Measurements from ENCODE around the gene MKNK2.

MKNK2 gene

DNA sequence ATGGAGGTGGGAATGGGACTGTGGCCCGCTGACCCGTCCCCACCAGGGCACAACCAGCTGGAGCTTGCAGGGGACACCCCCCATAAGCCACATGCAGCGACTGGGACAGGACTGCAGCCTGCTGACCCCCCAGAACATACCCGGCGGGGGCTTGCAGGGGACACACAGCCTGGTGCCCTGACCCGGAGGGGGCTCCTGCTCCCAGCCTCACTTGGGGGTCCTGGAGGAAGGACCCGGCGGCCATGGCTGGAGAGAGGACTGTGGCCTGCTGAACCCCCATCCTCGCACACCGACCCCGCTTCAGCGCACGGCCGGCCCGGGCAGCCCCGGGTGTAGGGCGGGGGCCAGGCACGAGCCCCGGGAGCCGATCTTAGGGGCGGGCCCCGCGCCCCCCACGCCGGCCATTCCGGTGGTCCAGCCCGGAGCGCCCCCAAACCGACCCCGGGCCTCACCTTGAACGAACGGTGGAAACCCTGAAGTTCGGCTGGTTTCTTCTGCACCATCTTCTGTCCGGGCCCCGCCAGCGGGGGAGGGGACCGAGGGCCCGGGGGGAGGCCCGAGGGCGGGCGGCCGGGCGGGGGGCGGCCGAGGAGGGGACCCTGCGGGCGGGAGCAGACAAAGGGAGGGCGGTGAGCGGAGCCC, 574 bp downstream of the MKNK2 start:
- in situ Hi-C loops (cut with MboI; ENCODE audit: low sequenced_read_pairs, unreplicated experiment): no loop called here
- no peak for DNase-seq (ENCODE audit: low spot score)
- TF ChIP-seq, protein P1, sequence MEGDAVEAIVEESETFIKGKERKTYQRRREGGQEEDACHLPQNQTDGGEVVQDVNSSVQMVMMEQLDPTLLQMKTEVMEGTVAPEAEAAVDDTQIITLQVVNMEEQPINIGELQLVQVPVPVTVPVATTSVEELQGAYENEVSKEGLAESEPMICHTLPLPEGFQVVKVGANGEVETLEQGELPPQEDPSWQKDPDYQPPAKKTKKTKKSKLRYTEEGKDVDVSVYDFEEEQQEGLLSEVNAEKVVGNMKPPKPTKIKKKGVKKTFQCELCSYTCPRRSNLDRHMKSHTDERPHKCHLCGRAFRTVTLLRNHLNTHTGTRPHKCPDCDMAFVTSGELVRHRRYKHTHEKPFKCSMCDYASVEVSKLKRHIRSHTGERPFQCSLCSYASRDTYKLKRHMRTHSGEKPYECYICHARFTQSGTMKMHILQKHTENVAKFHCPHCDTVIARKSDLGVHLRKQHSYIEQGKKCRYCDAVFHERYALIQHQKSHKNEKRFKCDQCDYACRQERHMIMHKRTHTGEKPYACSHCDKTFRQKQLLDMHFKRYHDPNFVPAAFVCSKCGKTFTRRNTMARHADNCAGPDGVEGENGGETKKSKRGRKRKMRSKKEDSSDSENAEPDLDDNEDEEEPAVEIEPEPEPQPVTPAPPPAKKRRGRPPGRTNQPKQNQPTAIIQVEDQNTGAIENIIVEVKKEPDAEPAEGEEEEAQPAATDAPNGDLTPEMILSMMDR (IDR thresholded peaks at IDR 0.05; ENCODE audit: borderline replicate concordance, control extremely low read depth, extremely low read depth, insufficient read depth, missing control alignments): no peak

DNA sequence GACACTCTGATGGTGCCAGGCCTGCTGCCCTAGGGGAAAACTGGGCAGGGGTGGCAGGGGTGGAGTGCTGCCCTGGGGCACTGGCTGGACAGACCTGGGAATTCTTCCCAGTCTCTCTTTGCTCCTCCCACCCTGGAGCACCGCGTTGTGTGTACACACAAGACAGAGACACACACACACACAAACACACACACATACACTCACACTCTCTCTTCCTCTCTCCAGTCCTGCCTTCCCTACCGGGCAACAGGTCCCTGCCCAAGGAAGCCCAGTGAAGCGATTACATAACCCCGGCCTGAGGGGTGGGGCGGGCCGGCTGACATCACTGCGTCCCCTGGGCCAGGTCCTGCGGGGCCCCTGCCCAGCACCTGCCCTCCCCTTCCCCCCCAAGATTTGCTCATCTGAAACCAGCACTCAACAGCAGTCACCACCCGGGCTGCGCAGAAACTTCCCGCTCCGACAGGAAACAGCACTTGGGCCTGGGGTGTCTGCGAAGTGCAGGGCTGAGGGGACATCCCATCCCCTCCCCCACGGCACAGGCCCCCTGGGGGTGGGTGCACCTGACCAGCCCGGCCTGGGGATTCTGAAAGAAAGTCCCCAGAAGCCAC, 1.2 kb downstream of the MKNK2 start:
- in situ Hi-C loops (cut with MboI; ENCODE audit: low sequenced_read_pairs, unreplicated experiment): no loop called here
- TF ChIP-seq, protein P1 (IDR thresholded peaks at IDR 0.05; ENCODE audit: borderline replicate concordance, control extremely low read depth, extremely low read depth, insufficient read depth, missing control alignments): no peak
- DNase-seq (ENCODE audit: low spot score): peak; percentile 71

DNA sequence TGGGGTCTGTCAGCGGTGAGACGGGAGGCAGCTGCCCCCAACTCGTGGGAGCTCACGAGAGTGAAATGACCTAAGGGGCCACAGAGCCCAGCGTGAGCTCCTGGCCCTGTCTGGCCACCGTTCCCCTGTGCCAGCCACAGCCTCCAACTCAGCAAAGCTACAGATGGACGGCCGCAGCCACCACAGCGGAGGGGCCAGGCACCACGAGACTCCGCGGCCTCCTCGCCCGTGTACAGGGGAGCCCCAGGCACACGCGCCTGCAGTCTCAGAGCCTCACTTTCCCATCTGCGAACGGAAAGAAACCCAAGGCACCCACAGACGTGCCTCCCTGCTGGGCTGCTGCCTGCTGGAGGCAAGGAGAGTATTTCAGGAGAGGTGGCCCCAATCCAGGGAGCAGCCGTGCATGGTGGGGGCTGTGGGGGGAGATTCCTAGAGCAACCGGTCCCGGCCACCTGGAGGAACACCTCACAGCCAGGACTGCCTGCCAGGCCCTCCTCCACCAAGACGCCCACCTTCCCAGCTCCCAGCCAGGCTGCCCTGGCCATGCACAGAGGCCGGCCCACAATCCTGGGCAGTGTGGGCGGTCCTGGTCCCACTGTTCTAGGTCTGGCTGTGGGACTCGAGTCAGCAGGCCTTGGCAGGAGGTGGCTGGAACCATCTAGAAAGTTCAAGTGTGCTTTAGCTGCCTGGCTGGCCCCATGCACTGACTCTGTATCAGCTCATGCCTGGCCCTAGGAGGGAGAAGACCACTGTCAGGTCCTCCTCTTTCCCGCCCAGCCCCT, 1.9 kb downstream of the MKNK2 start:
- TF ChIP-seq, protein P1 (IDR thresholded peaks at IDR 0.05; ENCODE audit: borderline replicate concordance, control extremely low read depth, extremely low read depth, insufficient read depth, missing control alignments): no peak
- in situ Hi-C loops (cut with MboI; ENCODE audit: low sequenced_read_pairs, unreplicated experiment): no loop called here
- DNase-seq (ENCODE audit: low spot score): no peak

DNA sequence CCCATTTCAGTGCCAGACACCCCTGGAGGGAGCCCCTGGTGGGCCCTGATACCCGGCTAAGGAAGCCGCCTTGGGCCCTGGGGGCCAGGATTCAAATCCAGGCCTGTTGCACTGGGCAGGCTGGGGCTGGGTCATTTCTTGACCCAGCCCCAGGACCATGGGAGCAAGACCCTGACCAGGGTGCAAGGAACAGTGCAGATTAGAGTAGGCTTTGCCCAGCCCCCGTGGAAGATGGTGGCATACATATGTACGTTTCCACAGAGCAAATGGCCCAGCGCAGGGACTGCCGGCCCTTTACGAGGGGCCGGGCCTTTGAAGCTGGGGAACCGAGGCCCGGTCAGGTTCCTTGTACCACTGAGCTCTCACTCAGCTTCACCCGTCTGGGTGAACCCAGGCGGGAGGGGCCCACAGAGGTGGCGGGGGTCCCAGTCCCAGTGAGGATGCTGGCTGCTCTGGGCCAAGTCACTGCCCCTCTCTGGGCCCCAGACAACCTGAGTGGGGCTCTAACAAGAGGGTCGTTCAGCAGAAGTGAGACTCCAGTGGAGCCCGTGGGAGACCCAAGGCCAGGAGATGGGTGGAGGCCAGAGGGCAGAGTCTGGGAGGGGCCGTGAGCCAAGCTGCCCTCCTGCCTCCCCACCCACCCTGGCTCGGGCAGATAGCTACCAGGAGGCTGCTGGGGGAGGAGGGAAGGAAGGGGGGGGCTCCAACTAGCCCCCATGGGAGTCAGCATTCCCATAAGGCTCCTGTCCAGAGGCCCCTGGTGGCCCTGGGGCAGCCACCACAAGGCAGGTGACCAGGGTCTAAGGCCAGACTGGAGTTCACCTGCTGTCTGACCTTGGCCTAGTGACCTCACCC, 2.7 kb downstream of the MKNK2 start:
- TF ChIP-seq, protein P1 (IDR thresholded peaks at IDR 0.05; ENCODE audit: borderline replicate concordance, control extremely low read depth, extremely low read depth, insufficient read depth, missing control alignments): no peak
- in situ Hi-C loops (cut with MboI; ENCODE audit: low sequenced_read_pairs, unreplicated experiment): no loop called here
- DNase-seq (ENCODE audit: low spot score): no peak

DNA sequence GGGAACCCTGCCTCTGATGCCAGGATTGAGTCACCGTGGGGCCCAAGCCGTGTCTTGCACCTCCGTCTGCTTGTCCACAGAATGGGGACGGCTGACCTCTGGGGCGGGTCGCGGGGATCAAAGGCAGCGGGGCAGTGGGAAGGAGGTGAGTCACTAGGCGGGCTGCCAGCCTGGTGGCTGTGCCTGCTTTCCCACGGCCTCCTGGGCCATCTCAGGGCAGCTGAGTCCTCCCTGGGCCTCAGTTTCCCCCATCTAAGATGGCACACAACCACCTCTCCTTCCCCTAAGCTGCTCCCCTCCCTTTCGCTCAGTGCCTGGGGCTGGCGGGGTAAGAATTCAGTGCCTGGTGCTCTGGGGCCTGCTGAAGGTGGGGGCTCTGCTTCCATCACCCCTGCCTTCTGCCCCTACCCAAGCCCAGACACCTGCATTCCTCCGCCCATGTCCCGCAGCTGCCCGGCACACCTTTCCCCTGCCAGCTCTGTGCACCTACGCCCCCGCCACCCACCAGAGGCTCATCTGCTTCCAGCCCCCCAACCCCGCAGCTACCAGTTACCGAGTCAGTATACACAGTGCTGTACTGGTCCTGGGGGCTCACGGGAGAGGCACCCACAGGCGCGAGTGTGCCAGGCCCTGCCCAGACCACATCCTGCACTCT, 3.5 kb downstream of the MKNK2 start:
- TF ChIP-seq, protein P1 (IDR thresholded peaks at IDR 0.05; ENCODE audit: borderline replicate concordance, control extremely low read depth, extremely low read depth, insufficient read depth, missing control alignments): no peak
- in situ Hi-C loops (cut with MboI; ENCODE audit: low sequenced_read_pairs, unreplicated experiment): no loop called here

DNA sequence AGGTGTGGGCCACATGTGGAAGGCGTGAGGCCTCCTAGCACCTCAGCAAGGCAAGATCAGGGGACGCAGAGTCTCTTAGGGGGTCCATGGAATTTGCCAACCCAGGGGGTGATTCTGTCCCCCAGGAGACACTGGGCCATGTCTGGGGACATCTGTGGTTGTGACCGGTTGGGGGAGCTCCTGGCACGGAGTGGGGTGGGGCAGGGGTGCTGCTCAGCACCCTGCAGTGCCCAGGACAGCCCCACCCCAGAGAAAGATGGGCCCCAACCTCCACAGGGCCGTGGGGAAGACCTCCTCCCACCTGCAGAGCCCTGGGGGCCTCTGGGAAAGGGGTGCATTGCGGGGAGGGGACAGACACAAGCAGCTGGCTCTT, 4.0 kb downstream of the MKNK2 start:
- no peak for DNase-seq (ENCODE audit: low spot score)
- in situ Hi-C loops (cut with MboI; ENCODE audit: low sequenced_read_pairs, unreplicated experiment): no loop called here
- TF ChIP-seq, protein P1 (IDR thresholded peaks at IDR 0.05; ENCODE audit: borderline replicate concordance, control extremely low read depth, extremely low read depth, insufficient read depth, missing control alignments): peak; percentile 22

More for the DNA sequence above, 3.5 kb downstream of the MKNK2 start:
- DNase-seq (ENCODE audit: low spot score): no peak
